HepG2 (cell line): ENCODE data around the gene WDR54. TPM values are rescaled to one million over a fixed set of nuclear protein-coding genes. Genes with fewer than 3 reads are reported as not detected.
A peak's percentile ranks its signal among the peaks of the same experiment; 100 is the strongest.

Experiments
- ATAC-seq: fragments of 200-7000 bp; cut with Tn5 transposase; 3 replicates; pipeline ENCODE4 v1.9.1; 2020; ENCODE audit warnings: mild to moderate bottlenecking, moderate library complexity
- BruUV-seq: library from RNA; stranded (reverse); fragments of 400-500 nt; replicated peaks from 2 replicates; lab custom pipeline; 2021; lab: Mats Ljungman, UMichigan
- CTCF ChIA-PET: fragments of 300-600 bp; formaldehyde crosslinking; extraction: SDS; loops from one replicate; lab custom pipeline; 2021; ENCODE audit warnings: low total read pairs, inconsistent platforms, low intra/inter-chr PET ratio; lab: Yijun Ruan, JAX
- POLR2A ChIA-PET: fragments of 350-600 bp; sonication (Branson Sonifier 250); formaldehyde crosslinking; loops from one replicate; lab custom pipeline; 2020; ENCODE audit warnings: antibody characterized with exemption, inconsistent platforms; lab: Yijun Ruan, JAX
- DNase-seq: peaks from one replicate; pipeline ENCODE4 v3.0.0-alpha.2; 2015; ENCODE audit warnings: low spot score
- FAIRE-seq: peaks from 3 replicates; lab custom pipeline; 2011; peaks lifted over from hg19 to GRCh38; lab: Jason Lieb, UNC
- H2AFZ ChIP-seq: one replicate; pipeline ENCODE4 v1.6.1; 2011; ENCODE audit warnings: low read length, inconsistent platforms
- H3K27ac ChIP-seq: fragments of 300-600 bp; 3 replicates; pipeline ENCODE4 v1.8.0; 2011; ENCODE audit warnings: mixed run types, mild to moderate bottlenecking, mixed read lengths, low read length, inconsistent platforms; ENCODE audit not compliant: insufficient read depth; ENCODE audit errors: extremely low read length
- H3K27me3 ChIP-seq, 2 experiments: fragments of 200-600 bp in 1 of 2; 2 replicates in 1 of 2; 3 replicates in 1 of 2; pipeline versions ENCODE4 v1.6.0 to v1.8.0; 2011; ENCODE audit warnings: low read length in 2 of 2, mild to moderate bottlenecking in 2 of 2, moderate library complexity in 2 of 2, inconsistent platforms in 1 of 2; ENCODE audit not compliant: insufficient read depth in 2 of 2, control insufficient read depth in 1 of 2
- H3K36me3 ChIP-seq, 2 experiments: fragments of 200-600 bp in 1 of 2; replicated peaks in 1 of 2; 2 replicates in 1 of 2; 3 replicates in 1 of 2; pipeline versions ENCODE4 v1.5.1 to v1.8.0; 2011; ENCODE audit warnings: low read length in 2 of 2, inconsistent platforms in 1 of 2; ENCODE audit not compliant: insufficient read depth in 2 of 2, control insufficient read depth in 1 of 2
- H3K4me1 ChIP-seq: 2 replicates; pipeline ENCODE4 v1.5.1; 2012; ENCODE audit warnings: low read length, inconsistent platforms; ENCODE audit not compliant: insufficient read depth
- H3K4me2 ChIP-seq: 2 replicates; pipeline ENCODE4 v1.6.0; 2011; ENCODE audit warnings: low read depth, low read length, inconsistent platforms
- H3K4me3 ChIP-seq, 3 experiments: fragments of 200-600 bp in 1 of 3; sonication (generic), shearing (Covaris generic) in 1 of 3; replicated peaks in 1 of 3; 2 replicates each; pipeline ENCODE4 v1.5.1; 2011 to 2016; ENCODE audit warnings: low read length in 3 of 3, inconsistent platforms in 2 of 3, low read depth in 2 of 3, mild to moderate bottlenecking in 2 of 3, control low read depth in 1 of 3, mixed read lengths in 1 of 3; ENCODE audit not compliant: insufficient read depth in 1 of 3
- H3K79me2 ChIP-seq: one replicate; pipeline ENCODE4 v1.6.1; 2011; ENCODE audit warnings: low read length, inconsistent platforms; ENCODE audit not compliant: insufficient read depth
- H3K9ac ChIP-seq: 2 replicates; pipeline ENCODE4 v1.6.0; 2011; ENCODE audit warnings: mild to moderate bottlenecking, low read depth, low read length, inconsistent platforms; ENCODE audit not compliant: insufficient read depth
- H3K9me3 ChIP-seq: 2 replicates; pipeline ENCODE4 v1.5.1; 2012; ENCODE audit warnings: mild to moderate bottlenecking, low read length
- H4K20me1 ChIP-seq: 2 replicates; pipeline ENCODE4 v1.6.0; 2011; ENCODE audit warnings: inconsistent platforms, mild to moderate bottlenecking, low read length, moderate library complexity; ENCODE audit not compliant: insufficient read depth
- GABPB1 ChIP-seq: IDR thresholded peaks from 2 replicates; pipeline ENCODE4 v1.6.1; 2016; ENCODE audit warnings: mild to moderate bottlenecking, missing genetic modification reagents, moderate library complexity, missing compliant biosample characterization
- HNRNPLL ChIP-seq: fragments of 200-400 bp; formaldehyde crosslinking; IDR thresholded peaks from 2 replicates; pipeline ENCODE4 v1.6.1; 2017; ENCODE audit warnings: mild to moderate bottlenecking, low read depth, low read length; ENCODE audit not compliant: poor library complexity, severe bottlenecking
- NFE2 ChIP-seq: sonication (generic); formaldehyde crosslinking; IDR thresholded peaks from 2 replicates; pipeline ENCODE4 v1.4.0; 2020; ENCODE audit warnings: missing genetic modification reagents
- ZKSCAN1 ChIP-seq: fragments of 150-350 bp; IDR thresholded peaks from 2 replicates; pipeline ENCODE4 v1.6.1; 2014; ENCODE audit warnings: low read length
- ZNF121 ChIP-seq: sonication (generic); formaldehyde crosslinking; IDR thresholded peaks from 2 replicates; pipeline ENCODE4 v1.5.0; 2020; ENCODE audit warnings: mild to moderate bottlenecking, missing genetic modification reagents
- ZNF30 ChIP-seq: sonication (generic); formaldehyde crosslinking; IDR thresholded peaks from 2 replicates; pipeline ENCODE4 v1.5.0; 2020; ENCODE audit warnings: mild to moderate bottlenecking, missing genetic modification reagents
- ZNF776 ChIP-seq: sonication (generic); formaldehyde crosslinking; IDR thresholded peaks from 2 replicates; pipeline ENCODE4 v1.4.0; 2020; ENCODE audit warnings: mild to moderate bottlenecking, missing genetic modification reagents
- ZNF790 ChIP-seq: sonication (generic); formaldehyde crosslinking; IDR thresholded peaks from 2 replicates; pipeline ENCODE4 v1.8.0; 2022; ENCODE audit warnings: missing genetic modification reagents, mild to moderate bottlenecking, borderline replicate concordance
- WGBS: methylation state at CpG from one replicate; pipeline ENCODE4 v1.1.6; 2017; ENCODE audit warnings: low lambda C conversion rate; 5-methylcytosine and 5-hydroxymethylcytosine counted together
- in situ Hi-C: cut with HindIII; loops from 2 replicates; pipeline ENCODE4 v1.10.0; 2017; ENCODE audit warnings: low pct_unique_long_range_greater_than_20kb; ENCODE audit not compliant: extremely low pct_ligation_motif_present
- intact Hi-C: fragments of 100-400 bp; cut with micrococcal nuclease; formaldehyde crosslinking; loops from one replicate; pipeline ENCODE4 v1.10.0; 2022; ENCODE audit not compliant: unreplicated experiment
- polyA plus RNA-seq, 8 experiments: library from polyadenylated mRNA; depleted of rRNA in 3 of 8; stranded (reverse) in 7 of 8; unstranded in 1 of 8; fragments of >200 nt; fragmentation: Illumina TruSeq in 4 of 8; extraction: Trizol in 4 of 8; gene quantifications; 2 replicates each; pipeline versions ENCODE4 v1.2.1 to v1.2.3, GENCODE V29; 2011 to 2016; ENCODE audit warnings: low read depth in 4 of 8, missing spikeins in 1 of 8, mixed read lengths in 1 of 8; ENCODE audit not compliant: insufficient read depth in 1 of 8
- total RNA-seq, 5 experiments: library from RNA; depleted of rRNA; stranded (reverse); fragments of >200 nt; fragmentation: Illumina TruSeq; extraction: Trizol; gene quantifications; 2 replicates each; pipeline ENCODE4 v1.2.3, GENCODE V29; 2016; ENCODE audit warnings: low read depth in 1 of 5

Gene WDR54
- total and polyA plus RNA-seq, 2 of the 13 experiments (the other 11 are each of a cell fraction or from before 2014, with no cell fraction given): 2.0 to 17.3 TPM

GRCh38 chr2:74414881-74415761 lies 6.4 kb upstream of the WDR54 start:
- ATAC-seq (no peak), DNase-seq (no peak), FAIRE-seq (no peak)
- Histone ChIP-seq H3K4me3 (no peak overlapping the region), H3K9ac (no peak overlapping the region), H2AFZ (no peak overlapping the region), H3K27ac (no peak overlapping the region), H3K79me2 (no peaks in the 10 kb centered on the region), H3K4me2 (no peak overlapping the region), H3K27me3 (peaks cover 0 to 7% of the 10 kb centered on the region in 2 experiments; a peak in 3 of 5 replicates), H3K9me3 (no peaks in the 10 kb centered on the region), H4K20me1 (no peaks in the 10 kb centered on the region), H3K36me3 (no peaks in the 10 kb centered on the region), H3K4me1 (peaks cover 29% of the 10 kb centered on the region)
- no TSS peak for BruUV-seq
- CTCF ChIA-PET: no interaction called here
- POLR2A ChIA-PET: no interaction called here
- TF ChIP-seq GABPB1 (peak; percentile 20; the same call in 1 of the 2 replicates), ZNF790 (CRISPR knock-in tag) (no peak)
- WGBS: 85% methylated on average over 51 of the region's 66 CpGs
- in situ Hi-C loops: no loop called here
- intact Hi-C loops: no loop called here

- BruUV-seq: no TSS peak
- no peak for ATAC-seq
- no peak for DNase-seq
- intact Hi-C loops: no loop called here
- no peaks in the 10 kb centered on the region for H3K9me3 ChIP-seq
- H2AFZ ChIP-seq: no peak overlapping the region
- H4K20me1 ChIP-seq: no peaks in the 10 kb centered on the region
- 63% methylated on average over 35 of the region's 35 CpGs for WGBS
- H3K79me2 ChIP-seq: no peaks in the 10 kb centered on the region
- TF ChIP-seq ZNF30 (CRISPR knock-in tag) (no peak), ZNF121 (CRISPR knock-in tag) (no peak), ZNF776 (CRISPR knock-in tag) (0 out of 2 replicates have a peak, but pooled peaks have one; percentile 51), ZKSCAN1 (0 out of 2 replicates have a peak, but pooled peaks have one; percentile 30), NFE2 (no peak), HNRNPLL (peak; percentile 19)
- no peak overlapping the region for H3K4me3 ChIP-seq
- H3K9ac ChIP-seq: no peak overlapping the region
- ChIA-PET POLR2A (no interaction called here), CTCF (no interaction called here)
- peaks cover 0 to 10% of the 10 kb centered on the region in 2 experiments; a peak in 3 of 5 replicates for H3K27me3 ChIP-seq
- H3K4me2 ChIP-seq: no peak overlapping the region
- H3K36me3 ChIP-seq: no peaks in the 10 kb centered on the region
- in situ Hi-C loops: no loop called here
- FAIRE-seq: no peak
- H3K4me1 ChIP-seq: peaks cover 36% of the 10 kb centered on the region
- H3K27ac ChIP-seq: no peak overlapping the region
Measured at GRCh38 chr2:74415762-74416395, 5.7 kb upstream of the WDR54 start.
